ENCODE measurements around the gene ERO1B. TPM values are rescaled to one million over a fixed set of nuclear protein-coding genes. Genes with fewer than 3 reads are reported as not detected.

Gene ERO1B
- total and polyA plus RNA-seq, 2 donors (not counting 1 experiment from before 2014, with no cell fraction given), result 2.2 to 5.0 TPM

DNA sequence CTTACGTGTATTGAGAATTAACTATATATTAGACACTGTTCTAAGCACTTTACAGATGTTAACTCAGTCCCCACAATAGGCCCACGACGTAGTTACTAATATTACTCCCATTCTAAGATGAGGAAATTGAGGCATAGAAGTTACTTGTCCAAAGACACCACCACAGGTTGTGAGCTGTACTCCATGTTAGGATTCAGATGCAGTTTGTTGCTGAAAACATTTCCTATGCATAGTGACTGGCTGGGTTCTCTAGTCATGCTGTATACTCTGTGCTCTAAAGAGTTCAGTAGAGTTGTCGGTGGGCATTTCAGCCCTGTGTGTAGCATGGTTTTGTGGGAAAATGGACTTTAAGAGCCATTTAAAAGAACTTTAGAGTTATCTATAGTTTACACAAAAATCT lies 74.2 kb downstream of the ERO1B start:
- DNase-seq (ENCODE audit: low read depth in 2 of 2), result no peak
- TF ChIP-seq CTCF (conservative IDR thresholded peaks at IDR 0.05 in 1 of 2, IDR thresholded peaks at IDR 0.05 in 1 of 2; ENCODE audit: low read depth in 1 of 2, low read length in 2 of 2) (no peak), EZH2 (IDR thresholded peaks at IDR 0.05; ENCODE audit: low read length, missing control alignments) (no peak)
- H3K27me3 ChIP-seq (ENCODE audit: control insufficient read depth, insufficient read depth, low read length), result no peaks in the 10 kb centered on the region
- H3K79me2 ChIP-seq (ENCODE audit: control insufficient read depth, insufficient read depth, low read length), result no peaks in the 10 kb centered on the region
- no peaks in the 10 kb centered on the region for H4K20me1 ChIP-seq (ENCODE audit: control insufficient read depth, extremely low read depth, insufficient read depth, low read length)
- no peak overlapping the region for H2AFZ ChIP-seq (ENCODE audit: low read length)
- no peaks in the 10 kb centered on the region for H3K9me3 ChIP-seq (ENCODE audit: control insufficient read depth, insufficient read depth, low read depth, low read length)
- no peaks in the 10 kb centered on the region for H3K36me3 ChIP-seq (ENCODE audit: control insufficient read depth, insufficient read depth, low read length)
- no peak overlapping the region for H3K4me3 ChIP-seq (replicated peaks in 1 of 4; ENCODE audit: control extremely low read depth in 1 of 4, insufficient read depth in 1 of 4, low read depth in 3 of 4, low read length in 4 of 4)
- H3K27ac ChIP-seq (ENCODE audit: insufficient read depth, low read length), result no peak overlapping the region
- no peaks in the 10 kb centered on the region for H3K4me1 ChIP-seq (ENCODE audit: control insufficient read depth, extremely low read depth, insufficient read depth, low read length)
- H3K9ac ChIP-seq (ENCODE audit: insufficient read depth, low read length), result no peak overlapping the region
- H3K4me2 ChIP-seq (ENCODE audit: extremely low read depth, insufficient read depth, low read length), result no peak overlapping the region

- Histone ChIP-seq H3K4me2 (ENCODE audit: extremely low read depth, insufficient read depth, low read length) (no peak overlapping the region), H3K9me3 (ENCODE audit: control insufficient read depth, insufficient read depth, low read depth, low read length) (no peaks in the 10 kb centered on the region), H3K27me3 (ENCODE audit: control insufficient read depth, insufficient read depth, low read length) (no peaks in the 10 kb centered on the region), H3K4me1 (ENCODE audit: control insufficient read depth, extremely low read depth, insufficient read depth, low read length) (no peaks in the 10 kb centered on the region), H2AFZ (ENCODE audit: low read length) (no peak overlapping the region), H3K36me3 (ENCODE audit: control insufficient read depth, insufficient read depth, low read length) (no peaks in the 10 kb centered on the region), H3K9ac (ENCODE audit: insufficient read depth, low read length) (no peak overlapping the region), H3K4me3 (replicated peaks in 1 of 4; ENCODE audit: control extremely low read depth in 1 of 4, insufficient read depth in 1 of 4, low read depth in 3 of 4, low read length in 4 of 4) (no peak overlapping the region), H3K79me2 (ENCODE audit: control insufficient read depth, insufficient read depth, low read length) (no peaks in the 10 kb centered on the region), H4K20me1 (ENCODE audit: control insufficient read depth, extremely low read depth, insufficient read depth, low read length) (no peaks in the 10 kb centered on the region), H3K27ac (ENCODE audit: insufficient read depth, low read length) (no peak overlapping the region)
- TF ChIP-seq CTCF (conservative IDR thresholded peaks at IDR 0.05 in 1 of 2, IDR thresholded peaks at IDR 0.05 in 1 of 2; ENCODE audit: low read depth in 1 of 2, low read length in 2 of 2), result no peak
- TF ChIP-seq EZH2 (IDR thresholded peaks at IDR 0.05; ENCODE audit: low read length, missing control alignments), result no peak
- DNase-seq (ENCODE audit: low read depth in 2 of 2), result peak in 1 of 2 donors; percentile 20
These were observed 74.6 kb downstream of the ERO1B start for GRCh38 chr1:236207121-236207520.

- Histone ChIP-seq H3K4me3 (replicated peaks in 1 of 4; ENCODE audit: control extremely low read depth in 1 of 4, insufficient read depth in 1 of 4, low read depth in 3 of 4, low read length in 4 of 4) (no peak overlapping the region), H2AFZ (ENCODE audit: low read length) (no peak overlapping the region), H3K9me3 (ENCODE audit: control insufficient read depth, insufficient read depth, low read depth, low read length) (no peaks in the 10 kb centered on the region), H4K20me1 (ENCODE audit: control insufficient read depth, extremely low read depth, insufficient read depth, low read length) (no peaks in the 10 kb centered on the region), H3K4me1 (ENCODE audit: control insufficient read depth, extremely low read depth, insufficient read depth, low read length) (no peaks in the 10 kb centered on the region), H3K27me3 (ENCODE audit: control insufficient read depth, insufficient read depth, low read length) (no peaks in the 10 kb centered on the region), H3K9ac (ENCODE audit: insufficient read depth, low read length) (no peak overlapping the region), H3K4me2 (ENCODE audit: extremely low read depth, insufficient read depth, low read length) (no peak overlapping the region), H3K27ac (ENCODE audit: insufficient read depth, low read length) (no peak overlapping the region), H3K79me2 (ENCODE audit: control insufficient read depth, insufficient read depth, low read length) (no peaks in the 10 kb centered on the region), H3K36me3 (ENCODE audit: control insufficient read depth, insufficient read depth, low read length) (no peaks in the 10 kb centered on the region)
- DNase-seq (ENCODE audit: low read depth in 2 of 2), result no peak
- TF ChIP-seq CTCF (conservative IDR thresholded peaks at IDR 0.05 in 1 of 2, IDR thresholded peaks at IDR 0.05 in 1 of 2; ENCODE audit: low read depth in 1 of 2, low read length in 2 of 2), result no peak
- no peak for TF ChIP-seq EZH2 (IDR thresholded peaks at IDR 0.05; ENCODE audit: low read length, missing control alignments)
These were observed 75.2 kb downstream of the ERO1B start for GRCh38 chr1:236206548-236206947.

Measured in fibroblast of lung (primary cell).